Body of pancreas (tissue), 4 donors: ENCODE data around the gene SLMAP.

Source experiments
- POLR2A ChIP-seq, 3 donors: fragments of 450-650 bp; IDR thresholded peaks; one replicate each; pipeline ENCODE4 v1.6.1; 2016; ENCODE audit warnings: antibody characterized with exemption in 3 of 3, mild to moderate bottlenecking in 2 of 3
- TF ChIP-seq, protein P1 (sequence below), 7 experiments: fragments of 450-650 bp in 4 of 7; fragments of 200-600 bp in 3 of 7; sonication (generic) in 3 of 7; IDR thresholded peaks; one replicate each; pipeline ENCODE4 v1.5.1; 2016 to 2019; ENCODE audit warnings: antibody characterized with exemption in 7 of 7

DNA sequence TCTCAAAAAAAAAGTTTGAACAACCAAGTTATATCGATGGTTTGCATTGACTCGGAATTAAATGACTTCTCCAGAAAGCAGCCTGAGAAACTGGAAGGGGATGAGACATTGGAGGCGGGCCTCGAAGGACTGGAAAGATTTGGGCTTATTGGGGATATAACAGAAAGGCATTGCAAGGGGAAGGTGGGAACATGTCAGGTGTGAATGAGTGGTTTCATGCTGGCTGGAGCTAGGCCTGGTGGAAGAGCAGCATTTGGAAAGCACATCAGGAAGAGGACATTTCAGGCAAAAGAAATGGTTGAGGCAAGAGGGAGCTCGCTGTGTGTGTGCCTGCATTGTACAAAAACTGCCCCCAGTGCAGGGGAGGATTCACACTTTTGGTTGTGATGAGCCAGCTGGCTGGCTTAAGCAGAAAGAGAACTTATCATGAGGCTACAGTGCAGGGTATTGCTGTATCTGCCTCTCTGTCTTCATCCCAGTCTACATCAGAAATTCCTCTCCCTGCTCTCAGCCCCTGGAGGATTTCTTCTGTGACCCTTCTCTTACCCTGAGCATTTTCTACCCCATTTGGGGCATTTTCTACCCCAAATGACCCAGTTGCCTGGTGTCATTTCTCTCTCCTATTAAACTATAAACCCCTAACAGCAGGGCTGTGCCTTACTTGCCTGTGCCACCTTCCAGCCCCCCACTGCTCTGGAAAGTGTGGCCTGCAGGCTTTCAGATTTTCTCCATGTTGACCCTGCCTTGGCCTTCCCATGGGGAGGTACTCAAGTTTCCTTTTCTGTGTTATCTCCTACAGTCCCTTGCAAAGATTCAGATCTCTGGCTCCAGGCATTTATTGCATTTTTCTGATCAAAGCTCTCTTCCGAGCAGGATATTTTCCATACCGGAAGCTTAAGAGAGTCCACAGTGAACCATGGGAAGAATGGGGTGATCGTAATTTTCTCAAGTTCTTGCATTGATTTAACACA lies 187.7 kb downstream of the SLMAP start:
- TF ChIP-seq POLR2A (IDR thresholded peaks at IDR 0.05), result no peak
- TF ChIP-seq, protein P1, sequence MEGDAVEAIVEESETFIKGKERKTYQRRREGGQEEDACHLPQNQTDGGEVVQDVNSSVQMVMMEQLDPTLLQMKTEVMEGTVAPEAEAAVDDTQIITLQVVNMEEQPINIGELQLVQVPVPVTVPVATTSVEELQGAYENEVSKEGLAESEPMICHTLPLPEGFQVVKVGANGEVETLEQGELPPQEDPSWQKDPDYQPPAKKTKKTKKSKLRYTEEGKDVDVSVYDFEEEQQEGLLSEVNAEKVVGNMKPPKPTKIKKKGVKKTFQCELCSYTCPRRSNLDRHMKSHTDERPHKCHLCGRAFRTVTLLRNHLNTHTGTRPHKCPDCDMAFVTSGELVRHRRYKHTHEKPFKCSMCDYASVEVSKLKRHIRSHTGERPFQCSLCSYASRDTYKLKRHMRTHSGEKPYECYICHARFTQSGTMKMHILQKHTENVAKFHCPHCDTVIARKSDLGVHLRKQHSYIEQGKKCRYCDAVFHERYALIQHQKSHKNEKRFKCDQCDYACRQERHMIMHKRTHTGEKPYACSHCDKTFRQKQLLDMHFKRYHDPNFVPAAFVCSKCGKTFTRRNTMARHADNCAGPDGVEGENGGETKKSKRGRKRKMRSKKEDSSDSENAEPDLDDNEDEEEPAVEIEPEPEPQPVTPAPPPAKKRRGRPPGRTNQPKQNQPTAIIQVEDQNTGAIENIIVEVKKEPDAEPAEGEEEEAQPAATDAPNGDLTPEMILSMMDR (IDR thresholded peaks at IDR 0.05), result no peak
